Sigmoid colon (tissue), 4 donors: ENCODE measurements around the gene PCCB.

Experiments used
- CTCF ChIP-seq, 4 experiments: fragments of 450-650 bp in 3 of 4; fragments of 200-600 bp in 1 of 4; IDR thresholded peaks; one replicate each; pipeline ENCODE4 v1.5.1; 2016 to 2019; ENCODE audit warnings: antibody characterized with exemption in 4 of 4, mild to moderate bottlenecking in 3 of 4, moderate library complexity in 2 of 4
- EP300 ChIP-seq, 4 donors: sonication (generic); formaldehyde crosslinking; IDR thresholded peaks; one replicate each; pipeline ENCODE4 v1.6.1; 2017; ENCODE audit warnings: antibody characterized with exemption in 4 of 4
- POLR2A ChIP-seq, 2 donors: fragments of 450-650 bp; IDR thresholded peaks; one replicate each; pipeline ENCODE4 v1.6.1; 2016; ENCODE audit warnings: antibody characterized with exemption in 2 of 2, mild to moderate bottlenecking in 2 of 2, moderate library complexity in 2 of 2
- POLR2AphosphoS5 ChIP-seq, 4 donors: sonication (generic); formaldehyde crosslinking; IDR thresholded peaks; one replicate each; pipeline ENCODE4 v1.6.1; 2017; ENCODE audit warnings: antibody characterized with exemption in 4 of 4

- TF ChIP-seq CTCF (IDR thresholded peaks at IDR 0.05) (no peak), POLR2AphosphoS5 (IDR thresholded peaks at IDR 0.05) (no peak), POLR2A (IDR thresholded peaks at IDR 0.05) (no peak), EP300 (IDR thresholded peaks at IDR 0.05) (no peak)
Measured at GRCh38 chr3:136297826-136298225, 47.7 kb downstream of the PCCB start.
